HG03066 (cell line): ENCODE measurements around the gene HSFX1.
"Not testable (repeated sequence)": the region's sequence is repeated elsewhere in the genome, so short reads cannot be mapped to it uniquely, and the experiment has no call there.

Experiments used
- ATAC-seq: cut with Tn5 transposase; IDR thresholded peaks from one replicate; pipeline ENCODE4 v1.9.1; 2021; ENCODE audit warnings: low read depth; ENCODE audit not compliant: unreplicated experiment

The HSFX1 gene, protein sequence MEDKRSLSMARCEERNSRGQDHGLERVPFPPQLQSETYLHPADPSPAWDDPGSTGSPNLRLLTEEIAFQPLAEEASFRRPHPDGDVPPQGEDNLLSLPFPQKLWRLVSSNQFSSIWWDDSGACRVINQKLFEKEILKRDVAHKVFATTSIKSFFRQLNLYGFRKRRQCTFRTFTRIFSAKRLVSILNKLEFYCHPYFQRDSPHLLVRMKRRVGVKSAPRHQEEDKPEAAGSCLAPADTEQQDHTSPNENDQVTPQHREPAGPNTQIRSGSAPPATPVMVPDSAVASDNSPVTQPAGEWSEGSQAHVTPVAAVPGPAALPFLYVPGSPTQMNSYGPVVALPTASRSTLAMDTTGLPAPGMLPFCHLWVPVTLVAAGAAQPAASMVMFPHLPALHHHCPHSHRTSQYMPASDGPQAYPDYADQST

DNA sequence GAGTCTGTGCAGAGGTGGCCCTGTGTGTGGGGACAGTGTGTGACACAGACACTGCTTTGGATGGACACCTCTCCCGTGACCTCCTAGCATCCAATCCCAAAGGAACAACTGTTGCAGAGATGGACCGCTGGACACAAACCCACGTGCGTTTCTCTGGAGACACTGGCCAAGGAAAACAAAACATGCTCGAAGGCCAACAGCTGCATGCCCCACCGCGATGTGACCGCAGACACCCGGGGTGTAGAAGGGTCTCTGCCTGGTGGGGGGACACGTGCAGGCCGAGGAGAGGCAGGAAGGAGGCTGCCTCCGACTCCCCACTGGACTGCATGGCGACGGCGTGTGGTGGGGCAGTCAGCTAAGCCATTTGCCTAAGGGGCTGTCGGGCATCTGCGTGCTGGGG, at the start of gene HSFX1:
Gene HSFX1, plus strand, starts transcription at position 301 of the 400 bp plus-strand sequence. CDS start 614 bp downstream, outside the sequence.
- not testable (repeated sequence) for ATAC-seq

DNA sequence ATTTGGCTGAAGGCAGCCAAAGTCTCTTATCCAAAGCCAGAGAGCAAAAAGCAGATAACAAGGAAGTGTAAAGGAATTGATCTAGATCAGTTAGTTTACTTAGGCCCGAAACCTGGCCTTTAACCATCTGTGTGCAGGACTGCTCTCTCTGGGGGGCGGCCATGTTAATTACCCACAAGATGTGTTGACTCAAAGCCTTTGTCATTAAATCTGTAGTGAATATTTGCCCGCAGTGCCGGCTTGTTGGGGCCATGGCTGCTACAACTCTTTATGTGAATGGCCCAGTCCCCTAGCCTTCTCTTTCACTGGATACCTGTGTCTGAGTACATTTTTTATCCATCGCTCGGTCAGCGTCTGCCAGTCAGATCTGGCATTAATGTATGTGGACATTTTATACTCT, 46.6 kb upstream of the HSFX1 start:
- not testable (repeated sequence) for ATAC-seq

DNA sequence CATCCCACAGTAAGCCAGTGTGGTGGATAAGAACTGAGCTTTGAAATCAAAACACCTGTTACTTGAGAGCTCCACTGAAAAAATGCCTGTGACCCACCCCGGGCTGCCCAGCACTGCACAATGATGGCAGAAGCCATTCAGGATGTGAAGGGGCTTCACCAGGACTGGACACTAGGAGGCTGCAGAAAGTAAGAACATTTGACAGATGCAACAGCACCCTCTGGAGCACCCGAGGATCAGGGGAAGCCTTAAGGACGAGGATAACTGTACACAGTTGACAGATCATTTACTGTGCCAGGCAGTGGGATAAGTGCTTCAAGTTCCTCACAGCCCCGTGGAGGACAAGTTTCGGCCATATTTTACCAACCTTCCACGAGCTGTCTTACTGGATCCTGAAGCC, 31.6 kb upstream of the HSFX1 start:
- ATAC-seq: not testable (repeated sequence)

DNA sequence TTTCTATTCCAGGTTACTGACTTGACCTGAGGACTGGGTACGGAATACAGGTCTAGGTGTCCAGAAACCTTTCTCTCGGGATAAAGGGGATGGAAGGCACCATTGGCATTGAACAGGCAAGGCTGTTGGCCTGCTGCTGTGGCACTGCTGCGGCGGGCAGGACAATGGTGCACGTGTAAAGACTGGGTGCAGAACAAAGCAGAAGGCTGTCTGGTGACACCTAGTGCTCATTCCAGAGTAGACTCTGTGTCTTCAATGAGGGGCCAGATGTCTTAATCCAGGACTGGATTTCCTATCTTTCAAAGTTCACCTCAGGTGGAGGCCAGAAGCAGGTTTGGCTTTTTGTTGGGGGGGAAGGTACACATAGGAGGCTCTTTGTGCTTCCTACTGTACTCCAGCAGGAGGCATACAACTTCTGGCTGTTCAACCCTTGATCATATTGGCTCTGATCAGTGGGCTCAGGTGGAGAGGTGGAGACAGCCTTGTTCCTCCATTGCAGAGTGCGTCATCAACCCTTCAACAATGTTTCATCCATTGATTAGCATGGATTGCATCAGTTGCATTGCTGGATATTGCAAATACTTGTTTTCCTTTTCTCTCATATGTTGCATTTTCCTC, 27.4 kb upstream of the HSFX1 start:
- not testable (repeated sequence) for ATAC-seq

DNA sequence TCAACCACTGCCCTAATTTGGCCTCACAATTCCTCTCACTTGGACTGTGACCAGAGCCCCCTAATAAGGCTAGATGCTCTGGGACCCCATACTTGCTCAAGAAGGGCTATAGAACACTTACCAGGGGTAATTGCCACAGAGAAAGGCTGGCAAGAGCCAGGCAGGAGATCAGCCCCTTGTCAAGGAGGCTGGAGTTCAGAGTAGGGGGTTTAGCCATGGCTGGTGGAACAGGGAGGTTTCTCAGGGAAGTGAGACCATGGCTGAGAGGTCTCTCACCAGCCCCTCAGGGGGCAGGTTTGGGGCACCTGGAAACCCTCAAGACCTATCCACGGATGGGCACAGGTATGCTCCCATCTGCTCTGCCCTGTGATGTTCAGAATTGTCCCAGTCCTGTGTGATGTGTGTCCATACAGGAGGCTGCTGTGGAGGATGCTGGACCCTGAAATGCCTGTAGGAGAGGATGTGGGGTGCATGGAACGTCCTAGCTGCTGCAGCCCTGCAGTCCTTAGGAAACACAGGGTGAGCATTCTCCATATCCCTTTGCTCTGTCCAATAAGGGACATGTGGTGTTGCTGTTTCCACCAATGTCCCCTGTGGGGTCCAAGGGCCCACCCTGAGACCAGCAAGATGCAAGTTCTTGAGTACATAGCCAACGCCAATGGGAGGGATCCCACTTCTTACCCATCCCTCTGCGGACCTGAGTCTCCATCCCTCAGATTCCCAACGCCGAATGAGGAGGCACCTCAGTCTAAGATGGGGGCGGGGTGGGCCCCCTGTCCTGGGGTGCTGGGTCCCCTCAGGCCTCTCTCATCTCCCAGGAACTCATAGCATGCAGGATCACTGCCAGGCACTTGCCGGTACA, 16.4 kb upstream of the HSFX1 start:
- ATAC-seq: no peak

DNA sequence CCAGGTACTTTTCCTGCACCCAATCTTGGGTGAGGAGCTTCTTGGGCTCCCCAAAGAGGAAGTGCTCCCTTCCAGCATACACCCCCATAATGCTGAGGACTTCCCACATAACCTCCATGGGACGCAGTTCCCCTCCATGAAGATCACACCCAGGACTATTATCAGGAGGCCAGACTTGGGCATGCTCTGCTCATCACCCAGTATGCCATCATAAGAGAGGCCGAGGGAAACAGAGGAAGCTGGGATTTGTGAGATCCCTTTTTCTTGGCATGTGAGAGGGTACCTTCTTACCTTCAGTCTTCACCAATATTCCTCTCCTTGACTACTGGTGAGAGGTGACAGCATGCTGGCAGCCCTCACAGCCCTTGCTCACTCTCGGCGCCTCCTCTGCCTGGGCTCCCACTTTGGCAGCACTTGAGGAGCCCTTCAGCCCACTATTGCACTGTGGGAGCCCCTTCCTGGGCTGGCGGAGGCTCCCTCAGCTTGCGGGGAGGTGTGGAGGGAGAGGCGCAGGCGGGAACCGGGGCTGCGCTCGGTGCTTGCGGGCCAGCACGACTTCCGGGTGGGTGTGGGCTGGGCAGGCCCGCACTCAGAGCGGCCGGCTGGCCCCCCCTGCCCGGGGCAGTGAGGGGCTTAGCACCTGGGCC, 15.7 kb upstream of the HSFX1 start:
- ATAC-seq: no peak

DNA sequence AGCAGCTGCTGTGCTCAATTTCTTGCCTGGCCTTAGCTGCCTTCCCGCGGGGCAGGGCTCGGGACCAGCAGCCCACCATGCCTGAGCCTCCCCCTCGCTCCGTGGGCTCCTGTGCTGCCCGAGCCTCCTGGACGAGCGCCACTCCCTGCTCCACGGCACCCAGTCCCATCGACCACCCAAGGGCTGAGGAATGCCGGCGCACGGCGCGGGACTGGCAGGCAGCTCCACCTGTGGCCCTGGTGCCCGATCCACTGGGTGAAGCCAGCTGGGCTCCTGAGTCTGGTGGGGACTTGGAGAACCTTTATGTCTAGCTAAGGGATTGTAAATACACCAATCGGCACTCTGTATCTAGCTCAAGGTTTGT, 15.2 kb upstream of the HSFX1 start:
- not testable (repeated sequence) for ATAC-seq

DNA sequence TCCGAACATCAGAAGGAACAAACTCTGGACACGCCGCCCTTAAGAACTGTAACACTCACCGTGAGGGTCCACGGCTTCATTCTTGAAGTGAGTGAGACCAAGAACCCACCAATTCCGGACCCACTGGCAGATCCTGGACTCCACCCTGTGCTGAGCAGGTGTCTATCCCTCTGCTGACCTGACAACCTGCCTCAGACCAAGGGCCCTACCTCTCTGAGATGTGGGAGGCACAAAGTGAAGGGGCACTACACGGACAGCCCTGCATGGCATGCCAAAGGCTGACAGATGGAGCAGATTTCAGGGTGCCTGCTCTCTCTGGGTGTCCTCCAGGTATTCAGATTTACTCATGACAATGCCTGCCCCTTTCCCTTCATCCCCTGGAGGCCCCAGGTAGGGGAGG, 14.0 kb upstream of the HSFX1 start:
- no peak for ATAC-seq

DNA sequence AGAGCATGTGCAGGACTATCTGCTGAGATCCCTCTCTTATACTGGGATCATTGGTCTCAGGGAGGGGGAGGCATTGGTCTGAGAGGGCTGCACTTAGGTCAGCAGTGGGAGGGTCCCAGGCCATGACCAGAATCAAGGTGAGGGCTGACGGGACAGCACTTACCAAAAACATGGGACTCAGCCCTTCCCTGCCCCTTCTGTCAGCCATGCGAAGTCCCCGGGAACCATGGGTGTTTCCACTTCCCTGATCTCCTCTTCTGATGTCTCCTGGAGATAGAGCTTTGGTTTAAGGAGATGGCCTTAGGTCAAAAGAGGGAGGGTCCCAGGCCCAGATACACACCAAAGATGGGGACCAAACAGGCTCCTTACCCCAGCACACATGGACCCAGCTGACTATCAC, 12.9 kb upstream of the HSFX1 start:
- ATAC-seq: no peak

DNA sequence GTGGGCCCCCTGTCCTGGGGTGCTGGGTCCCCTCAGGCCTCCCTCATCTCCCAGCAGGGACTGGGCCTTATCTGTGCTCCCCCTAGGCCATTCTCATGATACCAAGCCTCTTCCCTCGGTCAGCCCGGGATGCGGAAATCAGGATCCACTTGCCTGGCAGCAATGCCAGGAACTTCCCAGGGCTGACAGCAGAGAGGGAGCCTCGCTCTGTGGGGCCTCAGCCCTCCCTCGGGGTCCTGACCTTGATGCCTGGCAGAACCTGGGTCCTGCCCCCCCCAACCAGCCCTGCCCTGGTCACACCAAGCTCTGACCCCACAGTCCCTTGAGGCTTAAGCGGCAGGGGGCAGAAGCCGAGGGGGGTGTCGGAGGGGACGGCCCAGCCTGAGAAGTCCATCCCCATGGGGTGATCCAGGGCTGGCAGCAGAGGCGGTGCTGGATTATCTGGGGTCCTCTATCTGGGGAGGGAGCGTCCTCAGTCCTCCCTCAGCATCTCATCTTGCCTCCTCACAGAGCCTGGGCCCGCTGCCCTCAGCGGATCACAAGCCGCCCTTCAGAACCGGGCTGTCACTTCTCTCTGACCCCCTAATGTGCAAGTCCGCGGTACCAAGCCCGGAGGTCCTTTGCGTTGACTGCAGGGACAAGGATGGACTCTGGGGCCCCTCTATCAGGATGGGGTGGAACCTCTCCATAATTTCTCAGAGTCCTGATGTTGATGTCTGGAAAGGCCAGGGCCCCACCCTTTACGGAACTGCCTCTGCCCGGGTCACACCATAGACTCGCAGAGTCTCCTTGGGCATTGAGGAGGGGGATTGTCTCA, 11.8 kb upstream of the HSFX1 start:
- not testable (repeated sequence) for ATAC-seq

DNA sequence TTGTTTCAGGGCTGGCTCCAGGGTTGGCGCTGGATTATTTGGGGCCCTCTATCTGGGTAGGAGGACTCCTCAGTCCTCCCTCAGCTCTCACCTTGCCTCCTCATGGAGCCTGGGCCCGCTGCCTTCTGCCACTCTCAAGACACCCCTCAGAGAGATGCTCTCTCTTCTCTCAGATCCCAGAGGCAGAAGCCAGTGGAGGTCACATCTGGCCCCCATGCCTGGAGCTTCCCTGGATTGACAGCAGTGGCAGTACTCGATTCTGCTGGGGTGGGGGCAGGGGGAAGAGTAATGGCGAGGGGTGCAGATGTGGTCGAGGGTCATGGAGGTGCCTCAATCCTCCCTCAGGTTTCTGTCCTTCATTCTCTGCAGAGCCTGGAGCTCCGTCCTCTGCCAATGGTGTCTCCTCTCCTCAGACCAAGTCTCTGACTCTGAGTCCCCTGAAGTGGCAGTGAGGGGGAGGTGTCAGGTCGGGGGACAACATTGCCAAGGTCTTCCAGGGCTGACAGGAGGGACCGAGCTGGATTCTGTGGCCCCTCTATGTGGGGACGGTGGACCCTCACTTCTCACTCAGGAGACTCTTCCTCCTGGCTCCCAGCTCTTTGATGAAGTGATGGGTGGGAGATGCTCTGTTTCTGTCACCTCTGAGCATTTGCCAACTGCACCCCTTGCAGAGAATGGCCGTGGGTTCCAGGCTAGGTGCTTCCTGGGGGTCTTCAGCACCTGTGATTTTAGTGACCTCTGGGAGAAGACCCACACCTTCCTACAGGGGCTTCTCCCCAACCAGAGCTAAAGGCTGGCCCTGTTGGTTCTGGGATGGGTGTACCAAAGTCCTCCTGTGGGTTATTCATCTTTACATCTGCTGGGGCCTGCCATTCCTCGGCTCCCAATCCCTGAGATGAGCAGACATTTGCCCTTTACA, 10.9 kb upstream of the HSFX1 start:
- ATAC-seq: no peak

DNA sequence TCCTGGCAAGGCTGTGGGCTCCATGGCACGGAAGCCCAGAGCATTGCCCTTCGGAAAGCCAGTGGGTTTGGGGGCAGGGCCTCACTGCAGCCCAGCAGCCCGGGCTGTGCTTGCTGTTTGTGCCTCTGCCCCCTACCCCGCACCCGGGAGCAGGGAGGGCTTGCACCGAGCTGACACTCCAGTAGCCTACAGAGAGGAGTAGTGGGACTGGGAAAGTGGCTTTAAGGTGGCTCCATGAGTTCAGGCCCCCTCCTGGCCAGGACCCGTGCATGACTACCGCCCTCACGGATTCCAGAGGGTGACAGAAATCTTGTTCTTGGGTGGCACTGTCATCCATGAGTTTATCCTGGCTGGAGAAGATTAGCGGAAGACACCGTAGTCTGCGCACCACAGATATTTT, 3.5 kb upstream of the HSFX1 start:
- ATAC-seq: not testable (repeated sequence)

DNA sequence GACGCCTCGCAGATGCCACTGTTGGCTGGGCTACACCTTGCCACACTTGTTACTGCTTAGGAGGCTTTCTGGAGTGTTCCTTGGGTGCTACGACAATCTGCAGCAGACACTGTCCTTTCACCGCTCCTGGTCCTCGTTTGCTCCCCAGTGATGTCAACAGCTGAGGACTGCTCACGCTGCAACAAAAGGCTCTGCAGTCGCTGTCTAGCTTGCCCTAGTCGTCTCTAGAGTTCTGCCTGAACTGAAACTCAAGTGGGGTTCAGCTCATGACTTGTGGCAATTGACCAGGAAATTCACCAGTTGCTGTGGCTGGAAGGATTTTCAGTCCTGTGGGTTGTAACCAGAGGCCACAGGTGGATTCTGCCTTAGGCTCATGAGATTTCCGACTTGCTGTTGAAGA, 842 bp upstream of the HSFX1 start:
- not testable (repeated sequence) for ATAC-seq

DNA sequence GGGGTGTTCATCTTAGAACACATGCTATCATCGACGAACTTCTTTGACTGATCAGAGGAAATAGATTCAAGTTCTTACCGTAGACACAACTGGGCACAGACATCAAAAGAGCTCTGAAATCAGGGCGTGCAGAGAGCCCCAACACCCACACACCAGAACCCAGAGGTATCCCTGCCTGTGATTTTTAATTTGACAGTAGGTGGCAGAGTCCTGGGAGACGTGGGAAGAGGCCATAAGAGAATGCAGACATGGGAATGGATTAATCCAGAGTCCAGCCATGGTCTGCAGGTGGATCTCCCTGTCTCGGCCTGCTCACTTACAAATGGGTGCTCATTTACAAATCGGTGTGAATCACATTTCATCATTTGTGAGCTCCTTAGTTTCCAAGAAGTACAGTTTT, 4.1 kb downstream of the HSFX1 start:
- ATAC-seq: not testable (repeated sequence)

DNA sequence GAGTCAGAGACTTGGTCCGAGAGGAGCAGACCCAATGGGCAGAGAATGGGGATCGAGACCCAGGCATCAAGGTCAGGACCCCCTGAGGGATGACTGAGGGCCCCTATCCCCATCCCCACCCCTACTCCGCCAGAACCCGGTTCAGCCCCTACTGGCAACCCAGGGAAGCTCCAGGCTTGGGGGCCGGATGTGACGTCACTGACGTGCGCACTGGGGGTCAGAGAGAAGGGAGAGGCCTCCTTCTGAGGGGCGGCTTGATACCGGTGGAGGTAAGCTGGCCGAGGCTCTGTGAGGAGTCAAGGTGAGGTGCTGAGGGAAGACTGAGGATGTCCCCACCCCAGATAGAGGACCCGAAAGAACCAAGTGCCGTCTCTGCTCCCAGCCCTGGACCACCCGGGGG, 7.9 kb downstream of the HSFX1 start, which contains the start of gene MAGEA9:
Gene MAGEA9, plus strand, starts transcription at position 204 of the 400 bp plus-strand sequence. CDS start 4,281 bp downstream, outside the sequence.
- not testable (repeated sequence) for ATAC-seq

DNA sequence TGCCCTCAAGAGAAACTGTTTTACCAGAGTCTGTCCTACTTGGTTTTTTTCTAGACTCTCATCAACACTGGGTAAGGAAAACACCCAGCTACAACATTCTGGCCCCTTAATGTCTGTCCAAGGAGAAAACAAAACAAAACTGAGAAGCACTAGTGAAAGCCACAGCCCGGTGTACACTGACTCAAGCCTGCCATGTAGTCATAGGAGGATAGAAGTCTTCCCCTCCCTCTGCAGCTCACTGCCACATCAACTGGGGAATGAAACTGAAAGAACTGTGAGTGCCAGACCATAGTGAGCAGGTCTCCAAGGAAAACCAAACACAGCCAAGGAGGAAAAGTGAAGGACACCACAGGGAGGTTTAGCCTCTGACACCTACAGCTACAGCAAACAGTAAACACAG, 21.7 kb downstream of the HSFX1 start:
- peak; percentile 99 for ATAC-seq

DNA sequence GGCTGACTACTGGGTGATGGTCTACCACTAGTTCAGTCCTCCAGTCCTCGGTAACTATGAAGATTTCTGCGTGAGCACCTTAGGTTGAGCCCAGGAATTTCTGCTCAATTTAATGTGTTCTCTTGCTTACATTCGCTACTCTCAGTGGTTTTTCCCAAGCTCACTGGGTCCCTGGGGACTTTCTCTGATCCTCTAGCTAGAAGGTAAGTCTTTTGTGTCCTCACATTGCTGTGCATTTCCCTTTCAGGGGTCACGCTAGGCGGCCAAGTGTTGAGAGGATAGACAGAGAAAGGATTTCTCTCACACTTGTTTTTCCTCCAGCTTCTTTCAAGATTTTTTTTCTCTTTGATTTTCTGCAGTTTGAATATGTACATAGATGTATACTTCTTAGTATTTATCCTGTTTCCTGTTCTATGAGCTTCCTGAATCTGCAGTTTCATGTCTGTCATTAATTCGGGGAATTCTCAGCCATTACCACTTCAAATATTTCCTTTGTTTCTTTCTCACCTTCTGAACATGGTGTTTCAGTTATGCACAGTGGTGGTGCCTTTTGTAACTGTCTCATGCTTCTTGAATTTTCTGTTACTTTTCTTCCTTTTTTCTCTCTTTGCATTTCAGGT, 25.3 kb downstream of the HSFX1 start:
- ATAC-seq: no peak

DNA sequence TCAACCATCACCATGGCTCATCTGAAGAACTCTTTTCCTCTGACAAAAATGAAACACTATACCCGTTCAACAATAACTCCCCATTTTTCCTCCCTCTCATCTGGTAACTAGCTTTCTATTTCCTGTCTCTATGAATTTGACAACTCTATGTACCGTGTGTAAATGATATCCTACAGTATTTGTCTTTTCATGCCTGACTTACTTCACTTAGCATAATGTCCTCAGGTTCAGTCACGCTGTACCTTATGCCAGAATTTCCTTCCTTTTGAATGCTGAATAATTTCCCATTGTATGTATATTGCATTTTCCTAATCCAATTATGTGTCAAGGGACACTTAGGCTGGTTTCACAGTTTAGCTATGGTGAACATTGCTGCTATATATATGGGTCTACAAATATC, 26.1 kb downstream of the HSFX1 start:
- ATAC-seq: no peak
